Germinal center (tissue), 1 donor: ENCODE measurements around the gene RGS10.
"Not testable (repeated sequence)": the region's sequence is repeated elsewhere in the genome, so short reads cannot be mapped to it uniquely, and the experiment has no call there.

Source experiments
- DNase-seq: peaks from one replicate; pipeline ENCODE4 v3.0.0; 2012; ENCODE audit warnings: mixed read lengths, low spot score

RGS10 gene

GRCh38 chr10:119469325-119469707 is 73.2 kb downstream of the RGS10 start:
- no peak for DNase-seq

- DNase-seq = no peak
Measured at GRCh38 chr10:119468542-119469324, 73.8 kb downstream of the RGS10 start.

GRCh38 chr10:119466655-119467054 is 75.9 kb downstream of the RGS10 start:
- no peak for DNase-seq

- no peak for DNase-seq
Measured at GRCh38 chr10:119466076-119466475, 76.4 kb downstream of the RGS10 start.

- DNase-seq = no peak
Measured at GRCh38 chr10:119465085-119465484, 77.4 kb downstream of the RGS10 start.

GRCh38 chr10:119463195-119463594 is 79.3 kb downstream of the RGS10 start:
- not testable (repeated sequence) for DNase-seq

GRCh38 chr10:119462773-119463172 is 79.7 kb downstream of the RGS10 start:
- DNase-seq = no peak

- DNase-seq = peak; percentile 57
Measured at GRCh38 chr10:119461923-119462322, 80.6 kb downstream of the RGS10 start.

- DNase-seq = no peak
Measured at GRCh38 chr10:119461380-119461779, 81.1 kb downstream of the RGS10 start.

- DNase-seq = no peak
Measured at GRCh38 chr10:119460369-119461195, 81.9 kb downstream of the RGS10 start.

GRCh38 chr10:119459681-119460340 is 82.7 kb downstream of the RGS10 start:
- no peak for DNase-seq

- DNase-seq = no peak
Measured at GRCh38 chr10:119457966-119458766, 84.4 kb downstream of the RGS10 start.

GRCh38 chr10:119456435-119456810 is 86.1 kb downstream of the RGS10 start:
- no peak for DNase-seq

GRCh38 chr10:119455609-119456434 is 86.7 kb downstream of the RGS10 start:
- peak; percentile 33 for DNase-seq

- no peak for DNase-seq
Measured at GRCh38 chr10:119454990-119455389, 87.5 kb downstream of the RGS10 start.

- no peak for DNase-seq
Measured at GRCh38 chr10:119454316-119454715, 88.2 kb downstream of the RGS10 start.

GRCh38 chr10:119453313-119453712 is 89.2 kb downstream of the RGS10 start:
- no peak for DNase-seq

- no peak for DNase-seq
Measured at GRCh38 chr10:119452396-119452795, 90.1 kb downstream of the RGS10 start.

GRCh38 chr10:119451300-119451896 is 91.1 kb downstream of the RGS10 start:
- DNase-seq = no peak

- DNase-seq = no peak
Measured at GRCh38 chr10:119450606-119451299, 91.8 kb downstream of the RGS10 start.
